RWPE1 (cell line): ENCODE results near the gene STX3.

Experiments used
- CTCF ChIA-PET: fragments of 350-600 bp; sonication (Branson Sonifier 250); formaldehyde crosslinking; extraction: SDS; loops from one replicate; lab custom pipeline; 2021; lab: Yijun Ruan, JAX
- POLR2A ChIA-PET: fragments of 400-600 bp; formaldehyde crosslinking; extraction: SDS; loops from one replicate; lab custom pipeline; 2020; ENCODE audit warnings: antibody characterized with exemption; ENCODE audit not compliant: low non-redundant PET; lab: Yijun Ruan, JAX
- DNase-seq: peaks from one replicate; pipeline ENCODE4 v3.0.0; 2012; ENCODE audit warnings: low spot score
- H3K27ac ChIP-seq: fragments of 450-650 bp; 2 replicates; pipeline ENCODE4 v1.5.1; 2017
- CTCF ChIP-seq: fragments of 450-650 bp; conservative IDR thresholded peaks from 2 replicates; pipeline ENCODE4 v1.5.1; 2017; ENCODE audit warnings: low read depth, mild to moderate bottlenecking

STX3 gene

GRCh38 chr11:59829358-59829757, 74.2 kb downstream of the STX3 start:
- no peak for TF ChIP-seq CTCF
- ChIA-PET CTCF (no interaction called here), POLR2A (no interaction called here)
- H3K27ac ChIP-seq = no peak overlapping the region
- no peak for DNase-seq

- ChIA-PET POLR2A (no interaction called here), CTCF (no interaction called here)
- H3K27ac ChIP-seq = no peak overlapping the region
- no peak for TF ChIP-seq CTCF
- no peak for DNase-seq
Measured at GRCh38 chr11:59833602-59834001, 78.4 kb downstream of the STX3 start.

- no peak for DNase-seq
- ChIA-PET POLR2A (no interaction called here), CTCF (no interaction called here)
- no peak overlapping the region for H3K27ac ChIP-seq
- no peak for TF ChIP-seq CTCF
Measured at GRCh38 chr11:59839615-59840014, 84.4 kb downstream of the STX3 start.

GRCh38 chr11:59841514-59841913, 86.3 kb downstream of the STX3 start:
- POLR2A ChIA-PET = no interaction called here
- CTCF ChIA-PET = interaction anchor here (0.6 kb wide), 1 partner anchor 1248 kb away, joined by 3 read pairs; no protein-coding TSS in a partner anchor
- no peak for DNase-seq

GRCh38 chr11:59842316-59842715, 87.1 kb downstream of the STX3 start:
- ChIA-PET POLR2A (no interaction called here), CTCF (no interaction called here)
- no peak for DNase-seq
- TF ChIP-seq CTCF = no peak
- no peak overlapping the region for H3K27ac ChIP-seq

More at GRCh38 chr11:59841514-59841913, 86.3 kb downstream of the STX3 start:
- no peak overlapping the region for H3K27ac ChIP-seq
- TF ChIP-seq CTCF = no peak

- ChIA-PET CTCF (interaction anchor here (1.0 kb wide), 1 partner anchor 23 kb away, joined by 3 read pairs; no protein-coding TSS in a partner anchor), POLR2A (no interaction called here)
- no peak within 1 kb of the TSS for H3K27ac ChIP-seq
- TF ChIP-seq CTCF = no peak
- DNase-seq = no peak
Measured at GRCh38 chr11:59845399-59845798, 90.2 kb downstream of the STX3 start, which contains the start of gene CBLIF. Gene CBLIF (minus strand): TSS chr11:59845499. CDS start chr11:59845453, 46 bp downstream.

- H3K27ac ChIP-seq = no peak overlapping the region
- ChIA-PET POLR2A (no interaction called here), CTCF (interaction anchor here (1.0 kb wide), 1 partner anchor 24 kb away, joined by 3 read pairs; no protein-coding TSS in a partner anchor)
- TF ChIP-seq CTCF = no peak
- DNase-seq = no peak
Measured at GRCh38 chr11:59846556-59846955, 91.4 kb downstream of the STX3 start.
